Trophoblast cell (in vitro differentiated cells and primary cell): Measurements from ENCODE around the gene ERI3.

Experiments used
- DNase-seq, 2 donors: peaks; one replicate each; pipeline ENCODE4 v3.0.0-alpha.2; 2016
- H2AFZ ChIP-seq: 2 replicates; pipeline ENCODE4 v1.6.1; 2013; ENCODE audit warnings: low read length, moderate library complexity, mild to moderate bottlenecking; ENCODE audit not compliant: insufficient read depth, poor library complexity
- H2AK5ac ChIP-seq: 2 replicates; pipeline ENCODE4 v1.6.1; 2013; ENCODE audit warnings: mild to moderate bottlenecking, low read length
- H2BK120ac ChIP-seq: 2 replicates; pipeline ENCODE4 v1.6.1; 2013; ENCODE audit warnings: low read length, mild to moderate bottlenecking, moderate library complexity; ENCODE audit not compliant: insufficient read depth, poor library complexity
- H2BK12ac ChIP-seq: 2 replicates; pipeline ENCODE4 v1.6.1; 2013; ENCODE audit warnings: mild to moderate bottlenecking, low read length, moderate library complexity
- H2BK5ac ChIP-seq: 2 replicates; pipeline ENCODE4 v1.6.1; 2013; ENCODE audit warnings: low read length, low read depth, moderate library complexity, mild to moderate bottlenecking; ENCODE audit not compliant: poor library complexity
- H3K14ac ChIP-seq: 2 replicates; pipeline ENCODE4 v1.6.1; 2013; ENCODE audit warnings: mild to moderate bottlenecking, low read length
- H3K18ac ChIP-seq: 2 replicates; pipeline ENCODE4 v1.6.1; 2013; ENCODE audit warnings: mild to moderate bottlenecking, low read length
- H3K23ac ChIP-seq: 2 replicates; pipeline ENCODE4 v1.6.1; 2013; ENCODE audit warnings: low read length
- H3K27ac ChIP-seq: 2 replicates; pipeline ENCODE4 v1.5.1; 2013; ENCODE audit warnings: low read depth, mild to moderate bottlenecking, inconsistent platforms, low read length, moderate library complexity
- H3K27me3 ChIP-seq: 2 replicates; pipeline ENCODE4 v1.6.1; 2013; ENCODE audit warnings: inconsistent platforms, mild to moderate bottlenecking, low read length, moderate library complexity; ENCODE audit not compliant: insufficient read depth
- H3K36me3 ChIP-seq, 2 experiments: 1 replicate in 1 of 2; 2 replicates in 1 of 2; pipeline ENCODE4 v1.6.1; 2013; ENCODE audit warnings: low read length in 2 of 2, mild to moderate bottlenecking in 2 of 2, moderate library complexity in 1 of 2; ENCODE audit not compliant: insufficient read depth in 2 of 2, control insufficient read depth in 1 of 2
- H3K4ac ChIP-seq: 2 replicates; pipeline ENCODE4 v1.6.1; 2013; ENCODE audit warnings: low read depth, mild to moderate bottlenecking, low read length, moderate library complexity
- H3K4me1 ChIP-seq, 2 experiments: 1 replicate in 1 of 2; 2 replicates in 1 of 2; pipeline ENCODE4 v1.6.1; 2013; ENCODE audit warnings: low read length in 2 of 2, mild to moderate bottlenecking in 2 of 2, moderate library complexity in 1 of 2; ENCODE audit not compliant: insufficient read depth in 2 of 2, control insufficient read depth in 1 of 2
- H3K4me2 ChIP-seq: 2 replicates; pipeline ENCODE4 v1.6.1; 2013; ENCODE audit warnings: inconsistent platforms, mild to moderate bottlenecking, low read length, moderate library complexity
- H3K4me3 ChIP-seq: 2 replicates; pipeline ENCODE4 v1.5.1; 2013; ENCODE audit warnings: mild to moderate bottlenecking, low read depth, low read length, inconsistent platforms
- H3K79me1 ChIP-seq: one replicate; pipeline ENCODE4 v1.6.1; 2013; ENCODE audit warnings: low read length
- H3K79me2 ChIP-seq: 2 replicates; pipeline ENCODE4 v1.6.1; 2013; ENCODE audit warnings: low read length, mild to moderate bottlenecking; ENCODE audit not compliant: control insufficient read depth, insufficient read depth, poor library complexity
- H3K9ac ChIP-seq: 2 replicates; pipeline ENCODE4 v1.6.1; 2013; ENCODE audit warnings: mild to moderate bottlenecking, low read length
- H3K9me3 ChIP-seq: 2 replicates; pipeline ENCODE4 v1.6.1; 2013; ENCODE audit warnings: low read depth, mild to moderate bottlenecking, control low read depth, inconsistent platforms, low read length; ENCODE audit not compliant: insufficient read depth
- H4K12ac ChIP-seq: 2 replicates; pipeline ENCODE4 v1.6.1; 2013; ENCODE audit warnings: low read depth, mild to moderate bottlenecking, low read length, moderate library complexity
- H4K8ac ChIP-seq: 2 replicates; pipeline ENCODE4 v1.6.1; 2013; ENCODE audit warnings: low read depth, mild to moderate bottlenecking, low read length, moderate library complexity
- H4K91ac ChIP-seq: one replicate; pipeline ENCODE4 v1.6.1; 2013; ENCODE audit warnings: low read depth, mild to moderate bottlenecking, low read length, moderate library complexity
- WGBS: extraction: QIAGEN DNeasy Blood & Tissue Kit; methylation state at CpG from one replicate; pipeline ENCODE4 v1.1.7; 2013; ENCODE audit warnings: missing lambda C conversion rate; ENCODE audit not compliant: insufficient read length, insufficient coverage; ENCODE audit errors: extremely low coverage; 5-methylcytosine and 5-hydroxymethylcytosine counted together

Gene ERI3

GRCh38 chr1:44296086-44296485, 59.0 kb downstream of the ERI3 start:
- Histone ChIP-seq H3K4me1 (no peaks in the 10 kb centered on the region), H4K91ac (no peak overlapping the region), H4K12ac (no peak overlapping the region), H3K23ac (no peak overlapping the region), H3K79me1 (no peaks in the 10 kb centered on the region), H2AFZ (no peak overlapping the region), H2BK5ac (no peak overlapping the region), H3K4ac (no peak overlapping the region), H3K9ac (no peak overlapping the region), H3K36me3 (peaks cover 5 to 18% of the 10 kb centered on the region in 2 experiments), H3K27ac (no peak overlapping the region), H3K27me3 (no peaks in the 10 kb centered on the region), H4K8ac (no peak overlapping the region), H2AK5ac (no peak overlapping the region), H3K79me2 (no peaks in the 10 kb centered on the region), H3K9me3 (no peaks in the 10 kb centered on the region), H3K4me2 (no peak overlapping the region), H3K14ac (no peak overlapping the region), H3K18ac (no peak overlapping the region), H2BK12ac (no peak overlapping the region), H3K4me3 (no peak overlapping the region), H2BK120ac (no peak overlapping the region)
- no CpG with 5 or more reads among the region's 6 CpGs for WGBS
- no peak for DNase-seq

GRCh38 chr1:44294588-44295007, 60.5 kb downstream of the ERI3 start:
- H3K4me1 ChIP-seq = no peaks in the 10 kb centered on the region
- H3K79me1 ChIP-seq = no peaks in the 10 kb centered on the region
- no CpG with 5 or more reads among the region's 4 CpGs for WGBS

DNA sequence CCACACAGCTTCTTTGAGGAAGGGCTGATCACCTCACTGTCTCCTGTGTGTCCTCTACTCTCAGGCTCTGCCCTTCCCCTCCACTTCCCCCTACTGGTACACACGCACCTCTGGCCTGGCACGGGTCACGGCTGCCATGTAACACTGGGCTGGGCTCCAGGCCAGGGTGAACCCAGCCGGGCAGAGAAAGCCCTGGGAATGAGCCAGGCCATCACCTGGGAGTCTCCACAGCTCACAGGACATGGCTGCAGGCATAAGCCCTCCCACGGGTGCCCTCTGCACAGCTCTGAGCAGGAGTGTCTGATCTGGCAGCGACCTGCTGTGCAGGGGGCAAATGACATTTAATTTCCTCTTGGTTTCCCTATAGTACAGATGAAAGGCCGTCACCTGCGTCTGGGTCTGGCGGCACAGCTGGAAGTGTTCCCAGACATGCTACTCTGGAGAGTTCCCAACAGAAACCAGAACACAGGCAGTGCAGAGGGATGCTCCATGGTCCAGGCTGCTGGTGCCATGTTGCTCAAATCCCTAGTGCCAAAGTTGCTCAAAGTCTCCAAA, 61.2 kb downstream of the ERI3 start:
- Histone ChIP-seq H4K91ac (no peak overlapping the region), H3K4me3 (no peak overlapping the region), H4K8ac (no peak overlapping the region), H3K18ac (no peak overlapping the region), H3K4me1 (no peaks in the 10 kb centered on the region), H3K4ac (no peak overlapping the region), H2BK5ac (no peak overlapping the region), H3K79me2 (no peaks in the 10 kb centered on the region), H3K9ac (no peak overlapping the region), H2AK5ac (no peak overlapping the region), H3K14ac (no peak overlapping the region), H4K12ac (no peak overlapping the region), H3K4me2 (no peak overlapping the region), H3K79me1 (no peaks in the 10 kb centered on the region), H3K36me3 (peaks cover 5 to 21% of the 10 kb centered on the region in 2 experiments), H3K27ac (no peak overlapping the region), H3K9me3 (no peaks in the 10 kb centered on the region), H3K27me3 (no peaks in the 10 kb centered on the region), H3K23ac (no peak overlapping the region), H2BK120ac (no peak overlapping the region), H2BK12ac (no peak overlapping the region), H2AFZ (no peak overlapping the region)
- no CpG with 5 or more reads among the region's 9 CpGs for WGBS
- DNase-seq = no peak

More at GRCh38 chr1:44294588-44295007, 60.5 kb downstream of the ERI3 start:
- Histone ChIP-seq H4K91ac (no peak overlapping the region), H3K18ac (no peak overlapping the region), H3K36me3 (peaks cover 5 to 20% of the 10 kb centered on the region in 2 experiments), H2BK120ac (no peak overlapping the region), H3K27me3 (no peaks in the 10 kb centered on the region), H3K9ac (no peak overlapping the region), H3K23ac (no peak overlapping the region), H2AFZ (no peak overlapping the region), H3K9me3 (no peaks in the 10 kb centered on the region), H4K12ac (no peak overlapping the region), H3K4me3 (no peak overlapping the region), H2BK12ac (no peak overlapping the region), H4K8ac (no peak overlapping the region), H3K4ac (no peak overlapping the region), H2BK5ac (no peak overlapping the region), H3K79me2 (no peaks in the 10 kb centered on the region), H3K14ac (no peak overlapping the region), H2AK5ac (no peak overlapping the region), H3K4me2 (no peak overlapping the region), H3K27ac (no peak overlapping the region)
- peak in 1 of 2 donors; percentile 30 for DNase-seq

GRCh38 chr1:44292651-44293050, 62.4 kb downstream of the ERI3 start:
- Histone ChIP-seq H3K4me2 (no peak overlapping the region), H4K91ac (no peak overlapping the region), H3K14ac (no peak overlapping the region), H3K79me2 (no peaks in the 10 kb centered on the region), H4K12ac (no peak overlapping the region), H2BK120ac (no peak overlapping the region), H2BK12ac (no peak overlapping the region), H3K27ac (no peak overlapping the region), H3K4me3 (no peak overlapping the region), H3K4me1 (no peaks in the 10 kb centered on the region), H3K79me1 (no peaks in the 10 kb centered on the region), H3K9ac (no peak overlapping the region), H3K23ac (no peak overlapping the region), H3K4ac (no peak overlapping the region), H2BK5ac (no peak overlapping the region), H3K27me3 (no peaks in the 10 kb centered on the region), H3K36me3 (peaks cover 5 to 21% of the 10 kb centered on the region in 2 experiments), H2AFZ (no peak overlapping the region), H3K9me3 (no peaks in the 10 kb centered on the region), H4K8ac (no peak overlapping the region), H2AK5ac (no peak overlapping the region), H3K18ac (no peak overlapping the region)
- no peak for DNase-seq
- no CpG with 5 or more reads among the region's 10 CpGs for WGBS
